ENCODE data around the gene GIGYF2.

DNA sequence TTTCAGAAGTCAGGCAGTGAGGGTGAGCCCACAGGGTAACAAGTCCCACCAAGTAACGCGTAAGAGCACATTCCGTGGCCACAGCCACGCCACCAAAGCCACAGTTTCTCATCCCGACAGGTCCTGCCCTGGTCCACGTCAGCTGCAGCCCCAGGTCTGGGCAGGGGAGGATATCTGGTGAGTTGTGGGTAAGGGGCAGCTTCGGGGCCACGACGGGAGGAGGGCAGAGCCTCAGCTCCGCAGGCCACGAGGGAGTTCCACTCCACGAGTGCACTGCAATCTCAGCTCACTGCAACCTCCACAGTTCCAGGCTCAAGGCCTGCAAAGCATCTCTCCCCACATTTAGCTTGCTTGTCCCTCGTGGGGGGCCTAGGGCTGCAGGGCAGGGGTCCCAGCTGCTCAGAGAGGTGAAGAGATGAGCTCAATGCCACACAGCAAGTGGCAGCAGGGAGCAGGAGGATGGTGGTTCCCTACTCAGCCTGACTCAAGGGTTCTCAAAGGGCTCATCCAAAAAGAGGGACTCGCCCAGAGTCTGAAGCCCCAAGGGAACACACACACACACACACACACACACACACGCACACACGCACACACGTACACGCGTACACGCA, 185.5 kb downstream of the GIGYF2 start:
- no peak for TF ChIP-seq POLR2A (IDR thresholded peaks at IDR 0.05)
- TF ChIP-seq, protein P1, sequence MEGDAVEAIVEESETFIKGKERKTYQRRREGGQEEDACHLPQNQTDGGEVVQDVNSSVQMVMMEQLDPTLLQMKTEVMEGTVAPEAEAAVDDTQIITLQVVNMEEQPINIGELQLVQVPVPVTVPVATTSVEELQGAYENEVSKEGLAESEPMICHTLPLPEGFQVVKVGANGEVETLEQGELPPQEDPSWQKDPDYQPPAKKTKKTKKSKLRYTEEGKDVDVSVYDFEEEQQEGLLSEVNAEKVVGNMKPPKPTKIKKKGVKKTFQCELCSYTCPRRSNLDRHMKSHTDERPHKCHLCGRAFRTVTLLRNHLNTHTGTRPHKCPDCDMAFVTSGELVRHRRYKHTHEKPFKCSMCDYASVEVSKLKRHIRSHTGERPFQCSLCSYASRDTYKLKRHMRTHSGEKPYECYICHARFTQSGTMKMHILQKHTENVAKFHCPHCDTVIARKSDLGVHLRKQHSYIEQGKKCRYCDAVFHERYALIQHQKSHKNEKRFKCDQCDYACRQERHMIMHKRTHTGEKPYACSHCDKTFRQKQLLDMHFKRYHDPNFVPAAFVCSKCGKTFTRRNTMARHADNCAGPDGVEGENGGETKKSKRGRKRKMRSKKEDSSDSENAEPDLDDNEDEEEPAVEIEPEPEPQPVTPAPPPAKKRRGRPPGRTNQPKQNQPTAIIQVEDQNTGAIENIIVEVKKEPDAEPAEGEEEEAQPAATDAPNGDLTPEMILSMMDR (IDR thresholded peaks at IDR 0.05): no peak
